NCI-H226 (cell line): ENCODE measurements around the gene BAZ2B.

Experiments
- DNase-seq: peaks from one replicate; pipeline ENCODE4 v3.0.0-alpha.2; 2015

BAZ2B gene

DNA sequence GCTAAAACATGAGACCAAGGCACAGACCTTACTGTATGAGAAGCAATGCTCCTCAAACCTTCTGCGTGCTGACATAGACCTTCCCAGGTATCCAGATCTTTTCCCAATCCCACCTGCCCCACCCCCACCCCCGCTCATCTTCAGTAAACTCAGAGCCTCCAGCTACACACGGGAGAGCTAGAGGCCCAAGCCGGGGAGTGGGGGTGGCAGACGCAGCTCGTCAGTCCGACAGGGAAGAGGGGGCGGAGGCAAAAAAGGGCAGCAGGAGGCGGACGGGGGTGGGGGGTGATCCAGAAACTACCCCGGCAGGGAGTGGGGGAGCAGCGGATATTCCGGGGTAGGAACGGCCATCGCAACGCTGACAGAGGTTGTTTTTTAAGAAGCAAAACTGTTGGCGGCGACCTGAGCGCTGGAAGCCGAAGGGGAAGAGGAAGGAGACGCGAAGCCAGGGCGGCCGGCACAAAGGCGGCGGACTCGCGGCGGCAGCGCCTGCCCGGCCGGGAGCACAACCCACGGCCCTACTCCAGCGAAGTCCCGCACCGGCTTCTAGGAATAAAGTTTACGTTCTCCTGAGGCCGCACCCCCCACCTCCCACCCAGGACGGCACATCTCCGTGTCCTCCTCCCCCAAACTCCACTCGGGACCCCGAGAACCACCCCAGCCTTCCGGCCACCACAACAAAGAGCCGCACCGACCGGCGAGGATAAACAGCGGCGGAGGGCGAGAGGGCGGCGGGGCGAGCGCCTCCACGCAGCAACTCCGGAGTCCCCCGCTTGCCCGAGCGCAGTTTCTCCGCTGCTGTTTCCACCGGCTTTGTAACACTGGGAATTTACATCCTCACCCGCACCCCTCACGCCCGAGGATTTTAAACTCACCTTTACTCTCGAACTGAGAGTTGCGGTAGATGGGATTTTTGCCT is 722 bp downstream of the BAZ2B start:
- peak; percentile 91 for DNase-seq

DNA sequence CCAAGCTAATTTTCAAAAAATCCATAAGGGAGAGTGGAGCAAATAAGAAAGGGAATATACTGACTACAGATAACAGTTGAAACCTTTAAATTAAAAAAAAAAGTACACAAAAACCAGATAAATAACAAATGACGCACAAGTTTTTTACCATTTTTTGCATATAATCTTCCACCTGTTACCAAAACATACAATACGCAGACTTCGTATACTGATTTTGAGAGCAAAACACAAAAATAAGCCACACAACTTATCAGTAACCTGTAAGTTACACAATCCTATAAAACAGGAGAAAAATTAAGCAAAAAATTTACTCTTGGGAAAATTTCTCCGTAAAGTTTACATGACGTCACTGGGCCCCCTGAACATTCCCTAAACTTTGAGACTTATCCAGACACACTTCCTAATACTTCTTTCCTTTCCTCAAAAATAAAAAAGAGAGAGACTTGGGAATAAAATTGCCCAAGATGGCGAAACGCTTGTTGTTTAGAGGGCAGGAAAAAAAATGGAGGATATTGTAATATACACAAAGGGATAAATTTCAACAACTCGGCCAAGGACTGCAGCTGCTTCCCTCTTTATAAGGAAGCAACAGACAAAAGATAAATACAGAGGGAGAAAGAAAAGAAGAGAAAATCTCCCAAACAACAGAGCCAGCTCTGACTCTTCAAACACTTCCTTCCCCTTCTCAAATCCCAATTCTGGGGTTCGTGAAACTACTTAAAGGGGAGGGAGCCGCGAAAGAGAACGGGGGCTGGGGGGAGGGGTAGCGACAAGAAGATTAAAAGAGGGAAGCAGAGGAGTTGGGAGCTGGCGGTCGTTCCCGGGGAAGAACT is 1.6 kb downstream of the BAZ2B start:
- DNase-seq, result no peak

DNA sequence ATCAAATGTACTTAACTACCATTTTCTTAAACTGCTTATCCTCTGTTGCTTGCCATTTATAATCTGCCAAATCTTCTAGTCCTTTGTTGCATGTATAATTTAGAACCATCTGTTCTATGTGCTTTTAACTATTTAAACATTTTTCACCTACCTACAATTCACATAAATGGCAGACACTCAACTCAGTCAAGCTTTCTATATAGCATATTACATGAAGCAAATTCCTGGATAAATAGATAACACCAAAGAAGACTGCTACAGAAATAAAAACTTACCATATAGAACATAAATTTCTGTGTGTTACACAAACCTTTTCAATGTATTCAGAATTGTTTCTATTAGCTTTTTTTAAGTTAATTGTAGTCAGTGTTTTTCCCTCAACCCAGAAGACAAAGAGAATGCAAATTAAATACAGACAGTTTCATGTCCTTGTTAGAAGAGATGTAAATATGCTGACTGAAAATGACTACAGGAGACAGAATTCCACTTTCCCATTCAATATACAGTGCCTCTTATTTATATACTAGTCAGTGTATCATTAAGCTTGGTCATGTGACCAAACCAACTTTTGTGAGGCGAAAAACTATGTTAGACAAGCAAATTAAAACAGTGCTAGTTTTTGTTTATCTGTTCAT is 2.6 kb downstream of the BAZ2B start:
- no peak for DNase-seq

DNA sequence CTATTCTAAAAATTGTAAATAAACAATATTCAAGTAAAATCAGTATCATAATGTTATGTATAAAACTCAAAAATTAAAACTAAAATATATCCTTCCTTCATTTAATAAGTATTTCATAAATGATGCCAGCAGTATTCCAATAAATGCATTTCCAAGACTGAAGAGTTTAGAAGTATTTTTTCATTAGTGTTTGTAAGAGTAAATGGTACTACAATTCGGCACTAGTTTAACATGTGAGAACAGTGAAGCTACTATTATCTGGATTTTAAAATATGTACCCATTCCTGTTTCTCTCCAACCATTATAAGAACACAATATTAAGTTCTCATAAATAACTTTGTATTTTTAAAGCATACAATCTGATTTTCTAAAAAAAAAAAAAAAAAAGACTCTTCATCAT is 3.3 kb downstream of the BAZ2B start:
- DNase-seq, result no peak

DNA sequence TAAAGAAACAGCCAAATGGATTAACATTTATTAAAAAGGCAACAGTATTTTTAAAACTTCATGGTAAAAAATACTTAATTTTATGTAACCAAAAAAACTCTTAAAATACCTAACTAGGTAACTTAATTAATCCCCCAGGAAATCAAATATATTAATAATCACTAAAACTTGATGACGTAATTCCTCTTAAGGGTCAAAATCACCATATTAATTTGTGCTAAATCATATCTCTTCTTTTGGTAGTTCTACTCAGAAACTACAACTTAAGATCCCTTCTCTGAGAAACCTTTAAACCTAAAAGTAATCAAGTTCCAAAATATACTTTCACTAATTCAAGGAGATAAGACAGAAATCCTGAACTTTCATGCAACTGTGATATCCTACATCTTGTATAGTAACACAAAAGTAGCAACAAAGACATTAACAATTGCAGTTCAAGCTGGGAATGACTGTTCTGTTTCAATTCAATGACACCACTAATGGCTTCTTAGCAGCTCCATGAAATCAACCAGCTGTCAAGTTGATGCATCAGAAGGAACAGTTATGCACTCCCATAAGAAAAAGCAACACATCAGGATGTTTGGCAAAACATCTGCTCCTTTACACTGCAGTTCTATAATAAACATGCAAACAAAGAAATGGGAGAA is 4.0 kb downstream of the BAZ2B start:
- no peak for DNase-seq

DNA sequence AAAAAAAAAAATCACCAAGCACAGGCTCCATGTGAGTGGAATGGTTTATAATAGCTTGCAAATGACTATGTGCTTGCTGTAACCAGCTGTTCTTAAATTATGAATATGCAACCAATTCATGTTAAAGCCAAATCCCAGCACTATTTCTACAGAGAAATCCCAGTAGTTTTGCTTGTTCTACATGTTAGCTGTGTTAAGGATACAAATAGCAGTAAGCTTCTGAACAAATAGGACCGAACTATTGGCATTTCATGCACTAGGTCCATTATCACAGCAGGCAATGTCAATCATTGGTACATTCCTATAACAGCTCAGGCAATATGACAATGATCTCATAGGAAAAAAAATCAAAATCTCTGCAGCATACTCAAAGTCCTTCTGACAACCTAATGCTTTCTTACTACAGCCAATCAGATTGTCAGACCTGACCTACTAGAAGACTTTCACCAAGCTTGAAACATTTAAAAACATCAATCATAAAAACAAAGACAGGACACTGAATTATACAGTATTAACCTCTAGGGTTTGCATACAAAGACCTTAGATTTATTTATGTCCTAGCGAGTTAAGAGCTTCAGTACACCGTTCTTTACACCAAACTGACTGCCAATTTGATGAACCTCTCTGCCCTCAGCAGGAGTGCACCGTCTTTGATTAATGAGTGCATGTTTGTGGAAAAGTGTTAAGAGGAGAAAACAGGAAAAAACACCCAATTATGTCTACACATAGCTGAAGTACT is 6.4 kb downstream of the BAZ2B start:
- DNase-seq, result no peak

DNA sequence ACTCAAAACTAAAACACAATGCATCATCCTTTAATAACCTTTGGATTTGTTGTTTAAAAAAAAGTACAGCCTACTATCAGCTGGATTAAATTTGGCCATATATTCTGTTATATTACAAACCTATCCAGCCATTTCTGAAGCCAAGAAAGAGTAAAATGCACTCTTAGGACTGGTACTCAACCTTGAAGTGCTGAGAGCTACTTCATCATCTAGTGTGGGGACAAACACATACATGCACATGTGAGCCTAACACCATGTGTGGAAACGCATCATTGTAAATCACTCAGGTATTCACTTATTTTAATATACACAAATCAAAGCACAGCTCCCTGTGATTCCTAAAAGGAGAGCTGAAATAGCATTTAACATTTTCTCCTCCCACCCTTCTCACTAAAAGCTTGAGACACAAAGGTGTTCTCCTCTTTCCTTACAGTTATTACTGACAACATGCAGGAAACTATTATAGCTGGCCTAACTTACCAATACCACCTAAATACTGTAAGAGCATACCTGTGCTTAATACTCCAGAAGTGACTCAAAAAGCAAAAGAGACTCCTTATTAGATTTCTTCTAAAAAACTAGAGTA is 7.5 kb downstream of the BAZ2B start:
- DNase-seq, result no peak

DNA sequence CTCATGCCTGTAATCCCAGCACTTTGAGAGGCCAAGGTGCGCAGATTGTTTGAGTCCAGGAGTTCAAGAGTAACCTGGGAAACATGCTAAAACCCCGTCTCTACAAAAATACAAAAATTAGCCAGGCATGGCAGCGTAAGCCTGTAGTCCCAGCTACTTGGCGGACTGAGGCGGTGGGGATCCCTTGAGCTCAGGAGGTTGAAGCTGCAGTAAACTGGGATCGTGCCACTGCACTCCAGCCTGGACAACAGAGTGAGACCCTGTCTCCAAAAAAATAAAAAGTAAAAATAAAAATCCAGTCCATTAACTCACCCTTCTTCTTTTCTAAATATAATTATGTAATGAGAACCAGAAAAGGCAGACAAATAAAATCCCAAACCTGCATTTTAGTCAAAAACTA is 8.2 kb downstream of the BAZ2B start:
- no peak for DNase-seq

DNA sequence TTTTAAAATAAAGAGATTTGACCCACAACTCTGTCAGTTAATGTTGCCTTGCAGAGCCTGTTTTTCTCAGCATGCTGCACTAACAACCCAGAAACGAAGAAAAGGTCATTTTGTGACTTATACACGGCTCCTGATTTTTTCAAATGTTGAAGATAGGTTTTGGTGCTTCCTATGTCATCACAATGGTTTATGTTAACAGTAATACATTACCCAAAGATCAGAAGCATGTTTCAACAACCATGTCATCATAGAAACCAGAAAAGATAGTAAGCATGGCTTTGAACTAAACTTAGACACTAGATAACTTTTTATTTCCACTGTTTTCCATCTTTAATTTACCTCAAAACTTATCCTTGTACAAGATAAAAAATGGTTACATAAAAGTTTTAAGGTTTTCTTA is 10.1 kb downstream of the BAZ2B start:
- no peak for DNase-seq

DNA sequence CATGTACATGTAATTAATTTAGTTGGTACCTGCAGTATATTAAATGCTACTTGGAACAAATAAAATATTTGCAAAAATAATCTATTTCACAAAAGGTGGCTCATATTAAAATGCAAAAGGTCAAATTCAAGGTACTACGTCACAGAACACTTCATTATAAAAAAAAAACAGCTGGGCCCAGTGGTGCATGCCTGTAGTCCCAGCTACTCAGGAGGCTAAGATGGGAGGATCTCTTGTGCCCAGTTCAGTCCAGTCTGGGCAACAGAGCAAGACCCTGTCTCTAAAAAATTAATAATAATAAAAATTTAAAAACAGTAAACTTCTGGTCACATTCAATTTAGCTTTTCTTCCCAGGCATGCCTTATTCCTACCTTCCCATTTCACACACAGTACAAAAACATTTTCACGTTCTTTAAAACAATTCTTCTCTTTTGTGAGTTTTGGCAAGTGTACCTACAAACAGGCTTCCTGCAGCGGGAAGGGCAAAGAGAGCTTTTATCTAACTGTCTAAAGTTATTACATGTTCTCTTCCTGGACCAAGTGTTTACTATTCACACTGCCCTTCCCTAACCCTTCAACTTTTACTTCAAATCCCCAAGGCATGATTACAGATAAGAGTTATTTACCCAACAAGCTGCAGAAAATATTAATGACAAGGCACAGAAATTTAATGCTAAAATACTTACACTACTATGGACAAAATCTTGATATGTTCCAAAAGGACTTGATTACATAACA is 10.7 kb downstream of the BAZ2B start:
- no peak for DNase-seq

DNA sequence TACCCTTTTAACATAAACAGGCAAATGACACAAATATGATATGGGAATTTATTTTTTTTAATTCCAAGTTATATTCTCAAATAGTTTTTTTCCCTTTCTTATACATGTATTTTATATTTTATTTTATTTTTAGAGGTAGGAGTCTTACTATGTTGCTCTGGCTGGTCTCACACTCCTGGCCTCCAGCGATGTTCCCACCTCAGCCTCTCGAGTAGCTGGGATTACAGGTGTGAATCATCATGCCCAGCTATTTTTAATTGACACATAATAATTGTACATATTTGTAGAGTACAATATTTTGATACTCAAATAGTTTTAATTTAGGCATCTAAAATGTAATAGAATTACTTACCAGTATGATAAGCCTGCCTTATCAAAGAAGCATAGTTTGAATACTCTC is 12.2 kb downstream of the BAZ2B start:
- DNase-seq, result no peak

DNA sequence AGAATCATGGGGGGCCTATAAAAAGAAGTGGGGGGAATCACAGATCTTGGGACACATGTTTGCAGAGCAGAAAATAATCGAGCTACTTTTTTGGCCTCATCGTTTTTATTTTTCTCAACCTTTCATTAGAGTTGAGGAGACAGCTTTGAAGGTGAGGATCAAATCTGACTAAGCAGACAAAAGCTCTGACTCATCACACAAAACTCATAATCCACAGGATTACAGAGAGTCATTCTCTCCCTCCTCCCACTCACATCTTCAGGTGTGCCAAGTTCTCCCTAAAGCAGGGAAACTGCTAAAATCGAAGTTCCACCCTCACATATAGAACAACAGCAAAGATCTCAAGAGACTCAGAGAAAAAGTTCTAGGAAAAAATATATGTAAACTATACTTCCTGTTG is 15.6 kb downstream of the BAZ2B start:
- DNase-seq, result peak; percentile 80

DNA sequence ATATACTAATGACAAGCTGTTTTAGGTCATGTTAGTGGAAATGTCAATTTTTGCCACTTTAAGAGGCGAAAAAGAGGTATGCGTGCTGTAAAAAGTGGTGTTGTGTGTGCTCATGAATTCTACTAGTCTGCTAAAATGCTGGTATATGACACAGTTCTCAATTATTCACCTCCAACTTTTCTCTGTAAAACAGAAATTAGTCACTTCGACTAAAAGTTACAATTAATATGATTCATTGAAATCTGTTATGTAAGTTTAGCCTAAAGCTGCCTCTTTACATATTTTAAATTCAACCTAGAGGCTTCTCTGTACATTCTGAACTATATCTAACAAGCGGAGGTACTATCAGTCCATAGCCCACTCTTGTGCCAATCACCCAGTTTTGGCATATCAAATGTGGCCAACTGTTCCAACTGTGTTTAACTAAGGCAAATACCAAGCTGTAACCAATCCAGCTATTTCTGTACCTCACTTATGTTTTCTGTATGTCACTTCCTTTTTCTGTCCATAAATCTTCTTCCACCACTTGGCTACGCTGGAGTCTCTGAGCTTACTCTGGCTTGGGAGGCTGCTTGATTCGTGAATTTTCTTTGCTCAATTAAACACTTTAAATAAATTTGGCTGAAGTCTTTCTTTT is 20.8 kb downstream of the BAZ2B start:
- DNase-seq, result no peak

DNA sequence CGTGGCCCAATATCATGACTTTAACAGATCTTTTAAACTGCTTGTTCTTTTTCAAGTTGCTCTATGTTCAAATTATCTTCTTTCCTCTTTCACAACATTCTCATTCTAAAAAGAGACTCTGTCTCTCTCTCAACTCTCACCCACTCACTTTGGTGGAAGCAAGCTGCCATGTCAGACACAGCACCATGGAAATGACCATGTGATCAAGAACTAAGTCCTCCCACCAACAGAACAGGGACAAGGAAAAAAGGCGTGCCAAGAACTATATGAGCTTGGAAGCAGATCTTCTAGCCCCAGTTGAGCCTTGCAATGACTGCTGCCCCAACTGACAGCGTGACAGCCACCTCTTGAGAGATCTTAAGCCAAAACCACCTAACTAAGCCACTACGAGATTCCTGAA is 23.9 kb downstream of the BAZ2B start:
- DNase-seq, result no peak

DNA sequence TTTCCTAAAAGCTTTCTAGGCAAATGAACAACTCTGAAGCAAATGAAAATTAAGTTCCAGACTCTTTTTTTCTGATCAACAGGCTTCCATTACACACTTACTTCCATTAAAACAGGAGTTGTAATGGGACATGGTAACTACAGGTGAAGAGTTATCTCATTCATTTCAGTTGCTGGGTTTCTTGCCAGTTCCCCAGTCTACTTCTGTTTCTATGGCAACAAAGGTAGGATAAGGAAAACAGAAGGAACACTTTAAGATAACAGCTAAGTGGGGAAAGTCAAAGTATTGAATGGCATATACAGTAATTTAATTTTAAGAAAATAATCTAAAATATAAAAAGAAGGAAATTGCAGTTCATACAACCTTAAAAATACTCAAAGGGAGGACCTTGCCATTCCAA is 25.1 kb downstream of the BAZ2B start:
- DNase-seq, result peak; percentile 46

DNA sequence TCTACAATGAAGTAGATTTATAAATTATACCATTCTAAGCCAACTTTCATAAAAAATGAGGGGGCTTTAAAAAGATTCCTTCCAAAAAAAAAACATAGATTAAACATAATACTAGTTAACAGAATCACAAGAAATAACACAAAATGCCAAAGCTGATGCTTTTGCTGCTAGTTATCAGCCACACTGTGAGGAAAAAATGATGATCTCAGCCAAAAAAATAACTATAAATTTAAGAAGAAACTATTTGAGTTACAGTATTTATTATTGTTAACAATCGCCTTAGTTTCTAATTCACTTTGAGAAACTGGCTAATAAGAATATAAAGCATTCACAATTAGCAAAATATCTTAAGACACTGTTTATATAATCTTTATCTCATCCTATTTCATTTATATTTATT is 27.1 kb downstream of the BAZ2B start:
- no peak for DNase-seq

DNA sequence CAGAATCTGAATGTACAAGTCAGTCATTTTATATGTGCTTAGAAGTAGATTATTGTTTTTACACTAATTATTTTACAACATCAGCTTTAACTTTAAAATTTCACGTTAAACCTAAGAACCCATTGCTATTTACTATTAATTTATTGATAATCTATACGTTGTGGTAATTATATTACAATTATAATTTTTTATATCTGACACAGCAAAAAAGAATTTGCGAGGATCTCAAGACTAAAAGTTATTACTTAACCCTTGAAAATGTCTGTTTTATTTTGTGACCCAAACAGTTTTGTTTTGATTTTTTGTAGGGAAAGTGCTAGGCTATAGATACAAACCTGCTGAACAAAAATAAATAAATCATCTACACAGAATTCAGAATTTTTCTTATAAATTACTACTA is 30.3 kb downstream of the BAZ2B start:
- no peak for DNase-seq

DNA sequence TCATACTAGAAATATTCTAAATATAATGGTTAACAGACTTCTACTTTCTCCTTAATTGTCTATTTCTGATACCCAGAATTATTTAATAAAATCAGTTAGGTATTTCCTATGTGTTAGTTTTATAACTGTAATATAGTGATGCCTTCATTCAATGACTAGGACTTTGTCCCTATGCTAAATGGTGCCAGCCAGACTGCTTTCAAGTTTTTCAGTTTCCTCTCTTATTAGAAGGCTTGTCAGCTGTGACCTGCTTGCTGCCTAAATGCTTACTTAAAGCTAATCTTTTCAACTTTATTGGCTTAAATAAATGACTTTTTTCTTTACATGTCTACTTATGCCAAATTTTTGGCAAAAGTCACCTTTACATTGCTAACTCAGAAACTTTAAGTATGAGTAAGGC is 30.7 kb downstream of the BAZ2B start:
- no peak for DNase-seq

DNA sequence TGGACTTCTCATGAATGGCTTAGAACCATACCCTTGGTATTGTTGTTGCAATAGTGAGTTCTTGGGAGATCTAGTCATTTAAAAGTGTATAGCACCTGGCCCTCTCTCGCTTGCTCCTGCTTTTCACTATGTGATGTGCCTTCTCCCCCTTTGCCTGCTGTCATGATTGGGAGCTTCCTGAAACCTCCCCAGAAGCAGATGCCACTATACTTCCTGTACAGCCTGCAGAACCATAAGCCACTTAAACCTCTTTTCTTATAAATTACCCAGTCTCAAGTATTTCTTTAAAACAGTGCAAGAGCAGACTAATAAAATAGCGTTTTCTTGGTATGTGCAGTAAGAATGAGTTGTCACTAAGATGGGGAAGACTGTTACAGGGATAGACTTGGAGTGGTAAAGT is 31.6 kb downstream of the BAZ2B start:
- DNase-seq, result no peak

DNA sequence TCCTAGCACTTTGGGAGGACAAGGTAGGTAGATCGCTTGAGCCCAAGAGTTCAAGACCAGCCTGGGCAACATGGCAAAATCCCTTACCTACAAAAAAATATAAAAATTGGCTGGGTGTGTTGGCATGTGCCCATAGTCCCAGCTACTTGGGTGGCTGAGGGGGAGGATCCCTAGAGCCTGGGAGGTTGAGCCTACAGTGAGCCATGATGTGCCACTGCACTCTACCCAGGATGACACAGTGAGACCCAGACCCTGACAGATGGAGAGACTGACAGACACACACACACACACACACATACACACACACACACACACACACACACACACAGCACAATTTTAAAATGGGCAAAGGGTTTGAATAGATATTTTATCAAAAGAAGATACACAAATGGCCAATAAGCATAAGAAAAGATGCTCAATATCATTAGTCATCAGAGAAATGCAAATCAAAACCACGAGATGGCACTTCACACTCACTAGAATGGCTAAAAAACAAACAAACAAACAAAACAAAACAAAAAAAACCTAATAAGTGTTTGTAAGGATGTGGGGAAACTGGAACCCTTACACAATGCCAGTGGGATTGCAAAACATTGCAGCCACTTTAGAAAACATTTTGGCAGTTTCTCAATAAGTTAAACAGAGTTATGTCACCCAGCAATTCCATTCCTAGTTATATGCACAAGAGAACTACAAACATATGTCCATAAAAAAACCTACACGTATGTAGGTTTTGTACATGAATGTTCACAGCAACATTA is 42.3 kb downstream of the BAZ2B start:
- peak; percentile 20 for DNase-seq
